Mucosa of stomach (tissue), 1 donor: Measurements from ENCODE around the gene PLET1.

Experiments
- H3K27me3 ChIP-seq: one replicate; pipeline ENCODE4 v1.7.0; 2013; ENCODE audit warnings: mild to moderate bottlenecking, low read length; ENCODE audit not compliant: control insufficient read depth, insufficient read depth
- H3K36me3 ChIP-seq: one replicate; pipeline ENCODE4 v1.7.0; 2013; ENCODE audit warnings: low read length; ENCODE audit not compliant: control insufficient read depth, insufficient read depth
- H3K4me1 ChIP-seq: one replicate; pipeline ENCODE4 v1.7.0; 2013; ENCODE audit warnings: mild to moderate bottlenecking, low read length; ENCODE audit not compliant: control insufficient read depth, insufficient read depth
- H3K4me3 ChIP-seq: one replicate; pipeline ENCODE4 v1.7.0; 2013; ENCODE audit warnings: low read length
- H3K9ac ChIP-seq: one replicate; pipeline ENCODE4 v1.7.0; 2013; ENCODE audit warnings: mild to moderate bottlenecking, low read length, moderate library complexity
- H3K9me3 ChIP-seq: one replicate; pipeline ENCODE4 v1.7.0; 2013; ENCODE audit warnings: mild to moderate bottlenecking, low read length, moderate library complexity; ENCODE audit not compliant: control insufficient read depth
- donor health status: Pancreatic carcinoma.

The PLET1 gene, protein sequence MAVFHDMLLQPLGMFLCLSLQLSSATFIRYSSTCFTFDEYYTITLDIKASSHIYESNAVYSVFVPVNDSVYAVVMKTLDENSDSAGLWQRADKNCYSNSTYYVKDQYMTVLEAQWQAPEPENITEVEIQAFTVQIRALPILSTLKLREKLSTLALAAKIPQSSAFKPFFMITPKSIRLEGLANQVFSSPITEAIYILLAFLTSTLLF

GRCh38 chr11:112260490-112260889, at the start of gene PLET1:
Gene PLET1, minus strand, starts transcription at chr11:112260860. Its CDS starts 271 bp downstream, at chr11:112260589.
- Histone ChIP-seq H3K36me3 (no peaks in the 10 kb centered on the region), H3K27me3 (no peaks in the 10 kb centered on the region), H3K4me1 (no peaks in the 10 kb centered on the region), H3K4me3 (no peak within 1 kb of the TSS), H3K9me3 (no peaks in the 10 kb centered on the region), H3K9ac (no peak within 1 kb of the TSS)

- H3K4me1 ChIP-seq = no peaks in the 10 kb centered on the region
- H3K36me3 ChIP-seq = no peaks in the 10 kb centered on the region
- no peak overlapping the region for H3K4me3 ChIP-seq
- no peaks in the 10 kb centered on the region for H3K27me3 ChIP-seq
- no peaks in the 10 kb centered on the region for H3K9me3 ChIP-seq
- H3K9ac ChIP-seq = no peak overlapping the region
Observed at GRCh38 chr11:112310419-112310818, 49.8 kb upstream of the PLET1 start.

DNA sequence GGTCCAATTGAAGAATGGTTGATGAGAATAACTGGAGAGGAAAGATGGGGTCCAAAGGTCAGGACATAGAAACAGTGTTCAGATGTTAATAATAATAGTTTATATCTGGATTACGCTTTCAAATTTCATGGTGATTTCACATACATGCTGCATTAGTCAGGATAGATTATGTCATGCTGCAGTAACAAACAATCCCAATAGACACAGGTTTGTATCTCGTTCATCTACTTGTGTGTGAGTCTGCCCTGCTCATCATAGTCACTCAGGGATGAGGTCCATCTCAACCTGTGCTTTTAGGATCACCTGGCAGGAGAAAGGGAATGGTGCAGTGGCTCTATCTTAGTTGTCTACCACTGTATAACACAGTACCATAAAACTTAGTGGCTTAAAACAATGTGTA, 48.0 kb upstream of the PLET1 start:
- no peak overlapping the region for H3K4me3 ChIP-seq
- H3K9ac ChIP-seq = no peak overlapping the region
- no peaks in the 10 kb centered on the region for H3K4me1 ChIP-seq
- H3K9me3 ChIP-seq = no peaks in the 10 kb centered on the region
- no peaks in the 10 kb centered on the region for H3K36me3 ChIP-seq
- H3K27me3 ChIP-seq = no peaks in the 10 kb centered on the region

GRCh38 chr11:112307616-112308015, 47.0 kb upstream of the PLET1 start:
- H3K4me1 ChIP-seq = peaks cover 2% of the 10 kb centered on the region
- no peaks in the 10 kb centered on the region for H3K9me3 ChIP-seq
- no peaks in the 10 kb centered on the region for H3K36me3 ChIP-seq
- H3K27me3 ChIP-seq = no peaks in the 10 kb centered on the region
- no peak overlapping the region for H3K9ac ChIP-seq
- H3K4me3 ChIP-seq = no peak overlapping the region

DNA sequence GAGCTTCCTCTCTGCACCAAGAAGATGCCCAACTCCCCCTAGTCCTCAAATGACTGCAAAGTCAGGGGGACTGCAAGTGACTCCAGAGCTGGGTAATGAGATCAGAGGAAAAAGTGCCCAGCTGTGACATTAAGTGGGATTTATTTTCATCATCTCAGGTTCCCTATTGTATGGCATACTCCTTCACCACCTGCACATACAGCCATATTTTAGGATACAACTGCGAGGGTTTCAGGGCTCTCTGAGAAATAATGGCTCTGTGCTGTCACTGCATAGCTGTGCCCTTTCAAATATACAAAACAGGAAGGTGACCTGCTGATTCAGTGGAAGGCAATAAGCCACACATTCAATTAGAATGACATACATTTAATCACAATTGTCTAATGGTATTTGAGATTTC, 45.6 kb upstream of the PLET1 start:
- Histone ChIP-seq H3K9ac (no peak overlapping the region), H3K27me3 (no peaks in the 10 kb centered on the region), H3K9me3 (no peaks in the 10 kb centered on the region), H3K4me1 (peaks cover 9% of the 10 kb centered on the region), H3K36me3 (no peaks in the 10 kb centered on the region), H3K4me3 (no peak overlapping the region)

DNA sequence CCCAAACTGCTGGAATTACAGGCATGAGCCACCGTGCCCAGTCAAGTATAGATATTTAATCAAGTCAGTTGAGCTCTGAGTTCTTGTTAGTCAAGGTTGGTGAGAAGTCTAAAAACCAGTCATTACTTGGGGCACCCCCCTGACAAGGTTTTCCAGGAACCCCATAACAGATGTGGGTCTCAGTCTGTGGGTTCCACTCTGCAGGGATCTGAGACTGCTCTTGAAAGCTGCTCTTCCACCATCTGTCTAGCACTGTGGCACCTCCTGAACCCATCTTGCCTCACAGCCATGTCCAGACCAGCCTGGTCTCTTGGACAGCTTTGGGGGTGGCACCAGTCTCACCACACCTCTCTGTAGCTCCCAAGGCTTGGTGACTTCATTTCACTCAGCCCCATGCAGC, 44.3 kb upstream of the PLET1 start:
- Histone ChIP-seq H3K27me3 (no peaks in the 10 kb centered on the region), H3K9me3 (no peaks in the 10 kb centered on the region), H3K4me3 (no peak overlapping the region), H3K4me1 (peaks cover 9% of the 10 kb centered on the region), H3K9ac (no peak overlapping the region), H3K36me3 (no peaks in the 10 kb centered on the region)

DNA sequence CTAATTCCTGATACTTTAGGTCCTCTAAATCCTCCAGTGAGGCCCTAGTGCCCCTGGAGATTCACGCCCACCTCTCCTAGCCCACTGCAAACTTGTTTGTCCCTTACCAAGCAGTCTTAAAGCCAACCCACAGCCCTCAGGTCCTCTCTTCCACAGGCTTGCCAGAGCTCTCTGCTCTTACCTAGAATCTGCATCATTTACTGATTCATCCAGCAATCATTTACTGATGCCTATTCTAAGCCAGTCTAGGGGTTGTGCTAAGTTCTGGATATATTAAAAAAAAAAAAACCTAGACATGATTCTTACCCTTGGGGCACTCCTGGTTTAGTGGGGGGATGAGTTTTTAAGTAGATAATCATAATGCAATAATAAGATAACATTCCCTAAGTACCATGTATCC, 43.0 kb upstream of the PLET1 start:
- Histone ChIP-seq H3K27me3 (no peaks in the 10 kb centered on the region), H3K9me3 (no peaks in the 10 kb centered on the region), H3K9ac (no peak overlapping the region), H3K4me1 (peaks cover 9% of the 10 kb centered on the region), H3K4me3 (no peak overlapping the region), H3K36me3 (no peaks in the 10 kb centered on the region)

DNA sequence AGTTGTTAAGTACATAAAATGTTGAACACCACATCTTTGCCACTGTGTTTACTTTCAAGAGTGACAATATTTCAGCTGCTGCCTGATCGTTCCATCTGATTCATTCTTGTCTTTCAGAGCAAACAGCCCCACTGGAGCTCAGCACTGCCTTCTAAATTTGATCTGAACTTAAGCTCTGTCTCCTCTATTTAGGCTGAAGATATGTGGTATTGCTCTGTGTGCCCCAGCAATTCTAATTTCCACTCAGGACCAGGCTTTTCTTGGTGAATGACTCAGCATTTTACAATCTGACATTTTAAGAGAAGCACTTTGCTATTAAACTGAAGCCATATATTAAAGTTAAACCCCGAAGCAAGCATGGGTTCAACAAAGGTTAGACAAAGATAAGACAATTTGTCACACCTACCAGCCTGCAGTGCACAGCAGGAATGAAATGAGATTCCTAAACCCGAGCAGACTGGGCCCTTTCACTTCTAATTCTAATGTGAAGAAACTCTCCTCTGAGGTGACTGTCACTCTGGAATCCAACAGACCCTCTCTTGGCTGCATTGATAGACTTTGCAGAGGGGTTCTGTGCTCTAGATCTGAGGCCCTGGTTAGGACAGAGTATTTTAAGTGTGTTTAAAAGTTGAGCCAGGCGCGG, 41.7 kb upstream of the PLET1 start:
- H3K9me3 ChIP-seq = no peaks in the 10 kb centered on the region
- H3K9ac ChIP-seq = no peak overlapping the region
- H3K4me1 ChIP-seq = peaks cover 9% of the 10 kb centered on the region
- no peaks in the 10 kb centered on the region for H3K36me3 ChIP-seq
- no peak overlapping the region for H3K4me3 ChIP-seq
- H3K27me3 ChIP-seq = no peaks in the 10 kb centered on the region

DNA sequence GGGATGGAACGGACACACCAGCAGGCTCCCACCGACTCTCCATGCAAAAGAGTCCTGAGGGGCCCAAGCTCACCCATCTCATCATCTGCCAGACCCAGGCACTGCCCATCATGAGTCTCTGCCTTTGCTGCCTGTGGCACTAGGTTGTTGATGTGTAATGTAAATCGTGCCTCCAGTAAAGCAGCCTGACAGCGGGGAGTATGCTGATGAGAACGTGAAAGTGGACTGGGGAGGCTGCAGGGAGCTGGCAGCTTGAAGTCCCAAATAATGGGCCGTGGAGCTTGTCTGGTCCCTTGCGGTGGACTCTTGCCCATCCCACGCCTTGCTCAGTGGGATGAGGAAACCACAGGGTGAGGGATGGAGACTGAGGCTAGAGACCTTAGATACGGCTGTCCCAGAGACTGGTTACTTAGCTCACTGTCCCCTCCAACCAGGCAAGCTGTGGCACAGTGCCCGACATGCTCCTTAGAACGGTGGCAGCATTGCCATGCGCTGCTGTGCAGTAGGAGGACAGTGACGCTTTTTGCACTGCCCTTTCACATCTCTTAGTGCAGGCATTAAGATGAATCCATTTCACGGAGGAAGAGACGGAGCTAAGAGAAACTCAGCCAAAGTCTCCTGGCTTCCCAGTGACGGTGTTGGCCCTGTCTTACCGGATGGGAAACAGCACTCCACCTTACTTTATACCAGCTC, 39.6 kb upstream of the PLET1 start:
- no peaks in the 10 kb centered on the region for H3K27me3 ChIP-seq
- H3K4me1 ChIP-seq = peaks cover 9% of the 10 kb centered on the region
- no peak overlapping the region for H3K4me3 ChIP-seq
- no peaks in the 10 kb centered on the region for H3K36me3 ChIP-seq
- H3K9ac ChIP-seq = no peak overlapping the region
- no peaks in the 10 kb centered on the region for H3K9me3 ChIP-seq

- Histone ChIP-seq H3K4me1 (peaks cover 14% of the 10 kb centered on the region), H3K4me3 (no peak overlapping the region), H3K9ac (no peak overlapping the region)
Observed at GRCh38 chr11:112298535-112298934, 37.9 kb upstream of the PLET1 start.

DNA sequence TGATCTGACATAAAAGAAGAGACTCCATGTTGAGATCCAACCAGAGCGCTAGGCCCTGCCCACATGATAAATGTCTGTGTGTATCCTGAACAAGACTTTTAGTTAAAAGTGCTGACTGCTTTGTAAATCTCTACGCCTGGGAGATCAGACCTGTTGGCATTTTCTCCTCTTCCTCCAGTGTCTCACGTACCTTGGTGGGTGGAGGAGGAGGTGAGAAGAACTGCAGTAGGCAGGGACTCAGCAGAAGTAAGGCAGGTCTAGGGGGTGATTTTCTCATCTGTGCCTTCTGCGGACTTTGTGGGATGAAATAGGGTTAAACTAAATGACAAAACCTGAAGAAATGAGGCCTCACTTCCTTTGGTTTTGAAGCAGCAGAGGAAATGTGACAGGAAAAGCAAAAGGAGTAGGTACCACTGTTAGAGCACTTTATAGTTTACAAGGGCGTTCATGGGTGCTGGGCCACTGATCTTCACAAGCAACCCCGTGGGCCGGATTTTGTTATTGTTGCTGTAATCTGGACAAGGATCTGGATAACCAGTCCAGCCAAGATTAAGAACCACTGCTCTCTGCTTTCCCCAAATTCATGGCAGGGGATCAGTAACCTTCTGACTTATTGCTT, 36.7 kb upstream of the PLET1 start:
- no peaks in the 10 kb centered on the region for H3K9me3 ChIP-seq
- H3K27me3 ChIP-seq = no peaks in the 10 kb centered on the region
- peaks cover 17% of the 10 kb centered on the region for H3K4me1 ChIP-seq
- no peaks in the 10 kb centered on the region for H3K36me3 ChIP-seq
- H3K4me3 ChIP-seq = no peak overlapping the region
- H3K9ac ChIP-seq = no peak overlapping the region

More at GRCh38 chr11:112298535-112298934, 37.9 kb upstream of the PLET1 start:
- H3K9me3 ChIP-seq = no peaks in the 10 kb centered on the region
- H3K36me3 ChIP-seq = no peaks in the 10 kb centered on the region
- H3K27me3 ChIP-seq = no peaks in the 10 kb centered on the region

- no peaks in the 10 kb centered on the region for H3K27me3 ChIP-seq
- no peak overlapping the region for H3K9ac ChIP-seq
- no peaks in the 10 kb centered on the region for H3K36me3 ChIP-seq
- peaks cover 13% of the 10 kb centered on the region for H3K4me1 ChIP-seq
- H3K9me3 ChIP-seq = no peaks in the 10 kb centered on the region
- H3K4me3 ChIP-seq = no peak overlapping the region
Observed at GRCh38 chr11:112296044-112296443, 35.4 kb upstream of the PLET1 start.
